GM12874 (cell line): ENCODE measurements around the gene UBP1.

Experiments
- CTCF ChIP-seq: IDR thresholded peaks from 2 replicates; pipeline ENCODE4 v1.5.1; 2011; ENCODE audit warnings: low read depth, mild to moderate bottlenecking, control low read depth, low read length, moderate library complexity; ENCODE audit not compliant: insufficient read depth

The UBP1 gene

GRCh38 chr3:33364060-33364459 is 76.1 kb downstream of the UBP1 start:
- TF ChIP-seq CTCF: no peak

GRCh38 chr3:33363113-33363800 is 76.9 kb downstream of the UBP1 start:
- no peak for TF ChIP-seq CTCF

DNA sequence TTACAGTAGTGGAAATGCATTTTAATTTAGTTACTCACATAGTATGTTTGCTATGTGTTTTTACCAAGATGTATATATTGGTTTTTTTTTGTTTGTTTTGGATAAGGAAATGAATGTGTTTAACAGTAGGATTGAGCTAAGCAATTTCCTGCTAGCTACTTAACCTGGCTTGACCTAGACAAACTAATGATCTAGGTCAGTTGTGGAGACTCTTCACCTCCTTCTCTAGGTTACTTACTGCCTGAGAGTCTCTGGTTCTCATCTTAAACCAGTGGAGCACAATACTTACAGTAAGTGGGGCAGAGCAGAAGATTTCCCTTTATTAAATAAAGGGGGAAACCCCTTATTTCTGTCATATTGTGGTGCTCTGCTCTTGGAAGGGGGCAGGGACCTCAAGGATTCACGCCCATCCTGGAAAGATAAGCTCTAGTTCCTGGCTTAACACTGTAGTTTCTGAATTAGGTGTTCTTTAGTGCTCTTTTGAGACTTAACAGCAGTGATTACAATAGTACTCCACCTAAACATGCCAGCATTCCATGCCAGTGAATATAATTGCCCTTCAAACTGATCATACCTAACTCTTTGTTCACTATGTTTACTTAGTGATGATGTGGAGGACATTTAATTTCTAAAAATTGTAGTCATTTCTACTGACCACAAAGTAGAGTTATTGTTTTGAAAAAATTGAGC is 79.9 kb downstream of the UBP1 start:
- no peak for TF ChIP-seq CTCF

GRCh38 chr3:33358172-33358781 is 81.9 kb downstream of the UBP1 start:
- no peak for TF ChIP-seq CTCF

- TF ChIP-seq CTCF: no peak
Observed at GRCh38 chr3:33355611-33356010, 84.6 kb downstream of the UBP1 start.

DNA sequence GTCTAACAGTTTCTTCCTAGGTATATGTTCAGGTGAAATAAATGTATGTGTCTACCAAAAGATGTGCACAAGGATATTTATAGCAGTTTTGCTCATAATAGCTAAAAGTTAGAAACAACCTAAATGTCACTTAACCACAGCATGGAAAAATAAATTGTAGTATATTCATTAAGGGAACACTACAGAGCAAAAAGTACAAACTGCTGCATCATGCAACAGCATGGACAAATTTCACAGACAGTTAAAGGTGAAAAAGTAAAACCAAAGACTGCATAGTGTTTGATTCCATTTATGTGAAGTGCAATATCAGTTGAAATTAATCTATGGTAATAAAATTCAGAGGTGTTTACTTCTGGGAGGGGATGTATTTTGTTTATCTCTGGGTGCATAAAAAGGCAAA is 100.4 kb downstream of the UBP1 start:
- TF ChIP-seq CTCF: no peak
